Measurements from ENCODE around the gene TRUB2.
A peak's percentile ranks its signal among the peaks of the same experiment; 100 is the strongest.
"Not testable (repeated sequence)": the region's sequence is repeated elsewhere in the genome, so short reads cannot be mapped to it uniquely, and the experiment has no call there.

TRUB2 gene

GRCh38 chr9:128296340-128297220 lies 25.7 kb downstream of the TRUB2 start:
- DNase-seq: no peak

- DNase-seq: no peak
Observed at GRCh38 chr9:128294142-128294541, 28.1 kb downstream of the TRUB2 start.

GRCh38 chr9:128293091-128293490 lies 29.2 kb downstream of the TRUB2 start:
- no peak for DNase-seq

GRCh38 chr9:128292009-128292408 lies 30.2 kb downstream of the TRUB2 start:
- DNase-seq: no peak

- no peak for DNase-seq
Observed at GRCh38 chr9:128288273-128289004, 33.8 kb downstream of the TRUB2 start.

- DNase-seq: no peak
Observed at GRCh38 chr9:128286440-128286839, 35.8 kb downstream of the TRUB2 start.

- no peak for DNase-seq
Observed at GRCh38 chr9:128285033-128285784, 37.0 kb downstream of the TRUB2 start.

- no peak for DNase-seq
Observed at GRCh38 chr9:128282500-128282899, 39.7 kb downstream of the TRUB2 start.

- DNase-seq: no peak
Observed at GRCh38 chr9:128280084-128280622, 42.1 kb downstream of the TRUB2 start.

- DNase-seq: not testable (repeated sequence)
Observed at GRCh38 chr9:128279088-128280073, 42.9 kb downstream of the TRUB2 start.

- no peak for DNase-seq
Observed at GRCh38 chr9:128276574-128277270, 45.5 kb downstream of the TRUB2 start.

- DNase-seq: peak; percentile 100
Observed at GRCh38 chr9:128276008-128276573, 46.2 kb downstream of the TRUB2 start, which contains the start of gene SWI5. Gene SWI5 (plus strand): TSS chr9:128276276.

GRCh38 chr9:128275198-128276007 lies 46.8 kb downstream of the TRUB2 start, which contains the start of gene GOLGA2:
Gene GOLGA2 (minus strand): TSS chr9:128276007. CDS start chr9:128275976, 31 bp downstream.
- no peak for DNase-seq

GRCh38 chr9:128274245-128274644 lies 48.0 kb downstream of the TRUB2 start:
- DNase-seq: no peak

- DNase-seq: no peak
Observed at GRCh38 chr9:128271512-128271911, 50.7 kb downstream of the TRUB2 start.

GRCh38 chr9:128271112-128271511 lies 51.1 kb downstream of the TRUB2 start:
- no peak for DNase-seq

GRCh38 chr9:128266868-128267590 lies 55.2 kb downstream of the TRUB2 start:
- no peak for DNase-seq

GRCh38 chr9:128265348-128265847 lies 56.8 kb downstream of the TRUB2 start:
- no peak for DNase-seq

GRCh38 chr9:128262687-128263086 lies 59.6 kb downstream of the TRUB2 start:
- no peak for DNase-seq

All from activated gamma-delta T cell treated with Interleukin-2 at 50 U/mL for 16 hours (primary cell).